Cerebellar nuclear complex (tissue), 1 donor: ENCODE data around the gene TLR5.

Experiments used
- DNase-seq, 2 experiments: peaks; one replicate each; lab custom pipeline; 2025; lab: John Stamatoyannopoulos, UW

Gene TLR5

GRCh38 chr1:223147409-223147808 lies 4.4 kb upstream of the TLR5 start:
- DNase-seq, result no peak

GRCh38 chr1:223146745-223147144 lies 3.7 kb upstream of the TLR5 start:
- no peak for DNase-seq

- no peak for DNase-seq
Measured at GRCh38 chr1:223144914-223145313, 1.9 kb upstream of the TLR5 start.

- DNase-seq, result no peak
Measured at GRCh38 chr1:223144431-223144830, 1.4 kb upstream of the TLR5 start.

DNA sequence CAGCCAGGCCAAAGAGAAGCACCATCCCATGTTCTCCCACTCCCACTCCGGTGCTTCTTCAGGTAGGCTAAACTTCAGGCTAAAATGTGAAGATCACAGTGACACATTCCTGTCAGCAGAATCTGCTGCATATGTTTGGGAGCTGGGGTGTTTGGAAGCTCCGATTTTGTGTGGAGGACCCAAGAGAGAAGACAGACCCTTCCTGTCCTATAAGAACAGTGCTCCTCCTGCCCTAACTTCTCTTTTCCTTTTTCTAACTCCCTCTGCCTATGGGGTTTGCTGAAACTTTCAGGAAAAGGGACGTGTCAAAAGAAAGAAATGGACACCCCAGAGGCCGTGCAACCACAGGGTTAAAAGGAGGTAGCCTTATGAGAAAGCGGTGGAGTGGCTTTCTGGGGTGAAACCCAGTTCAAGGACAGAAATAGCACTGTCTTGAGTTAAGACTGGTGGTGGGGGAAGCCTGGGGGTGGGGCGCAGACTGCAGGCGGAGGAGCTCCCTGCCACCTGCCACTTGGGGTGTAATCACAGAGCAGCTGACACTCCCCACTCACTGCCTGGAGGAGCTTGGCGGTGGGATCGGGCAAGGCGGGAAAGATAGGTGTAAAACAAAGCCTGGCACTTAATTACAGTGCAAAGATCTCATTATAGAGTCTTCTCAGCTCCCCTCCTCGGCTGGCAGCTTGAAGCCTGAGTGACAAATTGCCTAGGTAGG lies 645 bp upstream of the TLR5 start:
- no peak for DNase-seq

DNA sequence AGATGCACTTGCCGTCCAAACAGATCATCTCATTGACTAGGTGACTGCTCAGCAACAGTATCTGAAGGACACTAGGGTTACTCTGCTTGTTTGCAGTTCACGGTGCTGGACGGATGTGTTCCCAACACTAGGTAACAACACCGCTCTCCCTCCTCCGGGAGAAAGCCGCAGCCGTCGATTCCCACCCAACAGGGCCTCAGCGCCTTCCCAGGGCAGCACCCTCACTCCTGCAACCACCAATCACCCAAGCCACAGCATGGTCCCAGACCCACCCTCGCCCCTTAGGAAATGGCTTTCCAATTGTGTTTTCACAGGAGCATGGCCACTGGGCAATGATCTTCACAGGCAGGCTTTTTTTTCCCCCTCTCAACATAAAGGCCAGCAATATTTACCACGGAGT lies 779 bp downstream of the TLR5 start:
- DNase-seq, result no peak

GRCh38 chr1:223140611-223141405 lies 2.2 kb downstream of the TLR5 start:
- DNase-seq, result no peak

- DNase-seq, result no peak
Measured at GRCh38 chr1:223137455-223138085, 5.5 kb downstream of the TLR5 start.

DNA sequence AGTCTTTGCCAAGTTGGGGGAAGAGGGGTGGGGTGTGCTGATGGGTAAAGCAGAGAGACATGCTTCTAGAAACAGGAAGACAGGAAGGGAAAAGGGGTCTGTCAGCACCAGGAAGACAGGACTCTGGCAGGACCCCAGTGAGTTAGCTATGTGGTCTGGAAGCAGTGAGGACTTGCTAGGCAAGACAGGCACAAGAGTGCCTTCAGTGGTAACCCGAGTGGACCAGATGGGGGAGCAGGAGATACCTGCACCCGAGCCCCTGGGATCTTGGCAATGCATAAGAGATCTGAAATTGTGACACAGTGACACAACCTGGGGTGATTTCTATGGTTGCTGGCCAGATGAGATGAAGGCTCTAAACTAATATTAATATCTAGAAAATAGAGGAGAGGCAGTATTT lies 7.0 kb downstream of the TLR5 start:
- no peak for DNase-seq

DNA sequence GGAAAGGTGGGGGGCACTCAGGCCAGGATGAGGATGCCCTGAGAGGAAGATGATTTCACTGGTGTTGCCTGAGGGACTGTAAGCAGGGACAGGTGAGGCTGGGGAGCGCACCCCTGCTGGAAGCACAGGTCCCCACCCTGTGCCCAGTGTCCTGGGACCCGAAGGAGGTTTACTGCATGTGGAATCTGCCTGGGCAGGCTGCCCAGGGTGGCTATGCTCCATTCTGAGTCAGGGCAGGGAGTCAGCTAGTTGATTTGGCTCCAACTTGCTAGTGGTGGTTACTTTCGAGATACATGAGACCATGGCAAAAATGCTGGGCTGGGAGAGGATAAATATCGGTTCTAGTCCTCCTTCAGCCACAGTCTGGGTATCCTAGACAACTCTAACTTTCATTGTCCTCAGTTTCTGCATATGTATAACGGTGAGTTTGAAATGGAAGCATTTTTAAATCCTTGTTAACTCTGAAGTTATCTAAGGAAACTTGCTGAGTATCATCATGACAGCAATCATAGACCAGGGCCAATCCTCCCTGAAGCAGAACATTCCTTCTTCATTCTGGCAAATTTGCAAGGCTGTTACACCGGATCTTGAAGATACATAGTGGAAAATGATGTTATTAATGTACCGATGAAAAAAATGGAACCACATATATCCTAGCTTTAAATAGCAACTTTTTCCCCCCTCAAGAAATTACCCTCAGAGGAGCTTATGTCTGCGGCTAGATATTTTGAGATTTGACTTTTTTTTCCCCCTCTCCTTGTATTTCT lies 7.7 kb downstream of the TLR5 start:
- no peak for DNase-seq

- DNase-seq, result no peak
Measured at GRCh38 chr1:223133824-223134435, 9.1 kb downstream of the TLR5 start.

- DNase-seq, result peak in 1 of 2 experiments; percentile 37
Measured at GRCh38 chr1:223133306-223133823, 9.7 kb downstream of the TLR5 start.

GRCh38 chr1:223129229-223129901 lies 13.7 kb downstream of the TLR5 start:
- DNase-seq, result no peak

- no peak for DNase-seq
Measured at GRCh38 chr1:223126741-223127140, 16.3 kb downstream of the TLR5 start.

DNA sequence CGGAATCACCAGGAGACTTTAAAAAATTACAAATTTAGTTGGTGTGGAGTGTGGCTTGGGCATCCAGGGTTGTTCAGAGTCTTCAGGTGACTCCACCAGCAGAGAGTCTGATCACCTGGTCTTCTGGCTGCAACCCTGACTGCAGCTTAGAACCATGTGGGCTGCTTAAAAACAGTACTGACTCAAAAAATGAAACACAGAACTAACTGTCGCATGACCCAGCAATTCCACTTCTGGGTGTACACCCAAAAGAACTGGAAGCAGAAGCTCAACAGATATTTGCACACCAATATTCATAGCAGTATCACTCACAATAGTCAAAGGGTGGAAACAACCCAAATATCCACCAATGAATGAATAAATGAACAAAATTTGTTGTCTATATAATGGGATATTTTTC lies 17.3 kb downstream of the TLR5 start:
- DNase-seq, result no peak

- no peak for DNase-seq
Measured at GRCh38 chr1:223123011-223123610, 19.9 kb downstream of the TLR5 start.

DNA sequence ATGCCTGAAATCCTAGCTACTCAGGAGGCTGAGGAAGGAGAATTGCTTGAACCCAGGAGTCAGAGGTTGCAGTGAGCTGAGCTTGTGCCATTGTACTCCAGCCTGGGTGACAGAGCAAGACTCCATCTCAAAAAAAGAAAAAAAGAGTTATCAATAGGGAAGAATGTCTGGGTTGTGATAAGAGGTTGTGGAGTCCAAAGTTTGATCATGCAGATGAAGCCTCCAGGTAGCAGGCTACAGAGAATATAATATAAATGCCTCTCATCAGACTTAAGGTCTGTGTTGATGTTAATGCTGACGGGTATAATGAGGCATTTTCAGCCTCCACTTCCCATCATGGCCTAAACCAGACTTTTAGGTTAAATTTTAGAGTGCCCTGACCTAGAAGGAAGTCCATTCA lies 24.6 kb downstream of the TLR5 start:
- DNase-seq, result no peak

DNA sequence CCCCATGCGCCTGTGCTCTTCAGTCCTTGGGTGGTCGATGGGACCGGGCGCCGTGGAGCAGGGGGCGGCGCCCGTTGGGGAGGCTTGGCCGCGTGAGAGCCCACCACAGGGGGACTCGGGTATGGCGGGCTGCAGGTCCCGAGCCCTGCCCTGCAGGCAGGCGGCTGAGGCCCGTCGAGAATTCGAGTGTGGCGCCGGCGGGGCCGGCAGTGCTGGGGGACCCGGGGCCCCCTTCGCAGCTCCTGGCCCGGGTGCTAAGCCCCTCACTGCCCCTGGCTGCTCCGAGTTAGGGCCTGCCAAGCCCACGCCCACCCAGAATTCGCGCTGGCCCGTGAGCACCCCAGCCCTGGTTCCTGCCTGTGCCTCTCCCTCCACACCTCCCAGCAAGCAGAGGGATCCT lies 26.1 kb downstream of the TLR5 start:
- no peak for DNase-seq

GRCh38 chr1:223114871-223115270 lies 28.2 kb downstream of the TLR5 start:
- no peak for DNase-seq

DNA sequence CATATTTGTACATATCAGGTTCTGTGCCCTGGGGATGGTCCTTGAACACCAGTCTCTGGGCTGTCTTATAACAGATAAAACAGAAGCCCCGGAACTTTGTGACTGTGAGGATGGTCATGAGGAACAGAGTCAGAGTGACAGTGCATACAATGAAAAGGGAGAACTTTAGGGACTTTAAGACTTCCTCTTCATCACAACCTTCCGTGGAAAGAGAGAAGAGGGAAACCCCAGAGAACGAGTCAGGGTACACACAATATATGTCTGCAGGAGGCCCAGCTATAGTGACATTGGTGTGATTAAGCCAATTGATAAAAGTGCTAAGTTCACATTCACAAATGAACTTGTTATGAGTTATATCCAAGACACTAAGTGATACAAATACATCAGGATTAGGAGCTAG lies 32.1 kb downstream of the TLR5 start:
- DNase-seq, result no peak

DNA sequence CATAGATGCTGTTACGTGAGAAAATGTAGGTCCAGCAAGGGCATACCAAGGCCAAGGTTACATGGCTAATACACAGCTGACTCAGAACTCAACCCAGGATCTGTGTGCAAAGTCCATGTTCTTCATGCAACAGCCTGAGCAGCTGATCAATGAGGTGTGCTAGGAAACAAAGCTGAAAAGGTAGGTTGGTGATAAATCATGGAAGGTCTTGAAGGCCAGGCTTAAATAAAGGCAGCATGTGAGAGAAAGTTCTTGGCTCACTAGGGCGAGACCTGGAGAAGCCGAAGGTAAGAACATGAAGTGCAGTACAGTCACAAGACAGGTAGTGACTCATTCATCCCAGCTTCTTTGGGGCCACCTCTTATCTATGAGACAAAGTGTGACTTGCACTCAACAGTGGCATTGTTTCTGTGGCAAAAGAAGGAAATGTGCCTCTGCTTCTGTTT lies 33.4 kb downstream of the TLR5 start:
- no peak for DNase-seq
